HEK293 (cell line): ENCODE measurements around the gene CASP6.

Experiments
- EGR2 ChIP-seq: fragments of 450-650 bp; formaldehyde crosslinking; IDR thresholded peaks from 2 replicates; pipeline ENCODE4 v1.5.1; 2016; ENCODE audit warnings: low read depth, missing biosample characterization, missing genetic modification characterization
- IKZF3 ChIP-seq: fragments of 450-650 bp; IDR thresholded peaks from 2 replicates; pipeline ENCODE4 v1.5.0; 2018; ENCODE audit warnings: missing biosample characterization, mild to moderate bottlenecking, missing genetic modification characterization, moderate library complexity
- KLF16 ChIP-seq: fragments of 450-650 bp; formaldehyde crosslinking; IDR thresholded peaks from 2 replicates; pipeline ENCODE4 v1.5.1; 2017; ENCODE audit warnings: missing biosample characterization, missing genetic modification characterization
- KLF8 ChIP-seq: fragments of 450-650 bp; formaldehyde crosslinking; IDR thresholded peaks from 2 replicates; pipeline ENCODE4 v1.5.1; 2016; ENCODE audit warnings: missing biosample characterization, missing genetic modification characterization
- MYNN ChIP-seq: fragments of 450-650 bp; formaldehyde crosslinking; IDR thresholded peaks from 2 replicates; pipeline ENCODE4 v1.5.1; 2016; ENCODE audit warnings: missing biosample characterization, missing genetic modification characterization, borderline replicate concordance
- OSR2 ChIP-seq: fragments of 450-650 bp; formaldehyde crosslinking; IDR thresholded peaks from 2 replicates; pipeline ENCODE4 v1.5.1; 2016; ENCODE audit warnings: missing biosample characterization, missing genetic modification characterization
- SCRT2 ChIP-seq: fragments of 450-650 bp; formaldehyde crosslinking; IDR thresholded peaks from 2 replicates; pipeline ENCODE4 v1.5.1; 2016; ENCODE audit warnings: missing biosample characterization, missing genetic modification characterization
- ZBTB20 ChIP-seq: fragments of 450-650 bp; formaldehyde crosslinking; IDR thresholded peaks from 2 replicates; pipeline ENCODE4 v1.5.1; 2016; ENCODE audit warnings: missing biosample characterization, missing genetic modification characterization
- ZBTB44 ChIP-seq: fragments of 450-650 bp; IDR thresholded peaks from 2 replicates; pipeline ENCODE4 v1.5.1; 2018; ENCODE audit warnings: missing biosample characterization, mild to moderate bottlenecking, missing genetic modification characterization
- ZBTB7A ChIP-seq: fragments of 450-650 bp; formaldehyde crosslinking; IDR thresholded peaks from 2 replicates; pipeline ENCODE4 v1.5.1; 2016; ENCODE audit warnings: low read depth, missing biosample characterization, missing genetic modification characterization
- ZBTB8A ChIP-seq: fragments of 450-650 bp; formaldehyde crosslinking; IDR thresholded peaks from 2 replicates; pipeline ENCODE4 v1.5.1; 2016; ENCODE audit warnings: missing biosample characterization, missing genetic modification characterization
- ZEB2 ChIP-seq: fragments of 450-650 bp; formaldehyde crosslinking; IDR thresholded peaks from 2 replicates; pipeline ENCODE4 v1.5.1; 2016; ENCODE audit warnings: missing biosample characterization, missing genetic modification characterization
- ZFP69B ChIP-seq: fragments of 450-650 bp; formaldehyde crosslinking; IDR thresholded peaks from 2 replicates; pipeline ENCODE4 v1.5.1; 2016; ENCODE audit warnings: missing biosample characterization, missing genetic modification characterization
- ZNF132 ChIP-seq: fragments of 450-650 bp; formaldehyde crosslinking; IDR thresholded peaks from 2 replicates; pipeline ENCODE4 v1.5.1; 2017; ENCODE audit warnings: missing biosample characterization, missing genetic modification characterization, borderline replicate concordance
- ZNF24 ChIP-seq: fragments of 450-650 bp; formaldehyde crosslinking; IDR thresholded peaks from 2 replicates; pipeline ENCODE4 v1.5.1; 2016; ENCODE audit warnings: missing biosample characterization, missing genetic modification characterization
- ZNF354C ChIP-seq: fragments of 450-650 bp; formaldehyde crosslinking; IDR thresholded peaks from 2 replicates; pipeline ENCODE4 v1.5.1; 2016; ENCODE audit warnings: missing biosample characterization, missing genetic modification characterization, low read depth, borderline replicate concordance
- ZNF394 ChIP-seq: fragments of 450-650 bp; formaldehyde crosslinking; IDR thresholded peaks from 2 replicates; pipeline ENCODE4 v1.5.1; 2016; ENCODE audit warnings: missing biosample characterization, missing genetic modification characterization, mild to moderate bottlenecking, moderate library complexity, borderline replicate concordance
- ZNF501 ChIP-seq: fragments of 450-650 bp; formaldehyde crosslinking; IDR thresholded peaks from 2 replicates; pipeline ENCODE4 v1.5.1; 2016; ENCODE audit warnings: missing biosample characterization, missing genetic modification characterization
- ZNF548 ChIP-seq: fragments of 450-650 bp; formaldehyde crosslinking; IDR thresholded peaks from 2 replicates; pipeline ENCODE4 v1.5.1; 2016; ENCODE audit warnings: missing biosample characterization, missing genetic modification characterization
- ZNF549 ChIP-seq: fragments of 450-650 bp; IDR thresholded peaks from 2 replicates; pipeline ENCODE4 v1.5.1; 2018; ENCODE audit warnings: missing biosample characterization, missing genetic modification characterization, mild to moderate bottlenecking, inconsistent platforms, moderate library complexity
- ZNF600 ChIP-seq: fragments of 450-650 bp; formaldehyde crosslinking; IDR thresholded peaks from 2 replicates; pipeline ENCODE4 v1.5.1; 2016; ENCODE audit warnings: missing biosample characterization, missing genetic modification characterization
- ZNF629 ChIP-seq: fragments of 450-650 bp; formaldehyde crosslinking; IDR thresholded peaks from 2 replicates; pipeline ENCODE4 v1.5.1; 2017; ENCODE audit warnings: missing biosample characterization, missing genetic modification characterization
- ZNF658 ChIP-seq: fragments of 450-650 bp; formaldehyde crosslinking; IDR thresholded peaks from 2 replicates; pipeline ENCODE4; 2016; ENCODE audit warnings: missing biosample characterization, missing genetic modification characterization
- ZNF660 ChIP-seq: fragments of 450-650 bp; IDR thresholded peaks from 2 replicates; pipeline ENCODE4 v1.5.1; 2018; ENCODE audit warnings: missing biosample characterization, mild to moderate bottlenecking, missing genetic modification characterization
- ZNF701 ChIP-seq: fragments of 450-650 bp; formaldehyde crosslinking; IDR thresholded peaks from 2 replicates; pipeline ENCODE4 v1.5.1; 2016; ENCODE audit warnings: missing biosample characterization, missing genetic modification characterization
- ZNF791 ChIP-seq: fragments of 450-650 bp; formaldehyde crosslinking; IDR thresholded peaks from 2 replicates; pipeline ENCODE4 v1.5.1; 2016; ENCODE audit warnings: missing biosample characterization, missing genetic modification characterization
- TF ChIP-seq, protein P1 (sequence below): fragments of 450-650 bp; formaldehyde crosslinking; IDR thresholded peaks from 2 replicates; pipeline ENCODE4 v1.5.1; 2016; ENCODE audit warnings: missing biosample characterization, missing genetic modification characterization, low read depth
- TF ChIP-seq, protein P2 (sequence below): fragments of 450-650 bp; formaldehyde crosslinking; IDR thresholded peaks from 2 replicates; pipeline ENCODE4 v1.5.1; 2016; ENCODE audit warnings: missing biosample characterization, missing genetic modification characterization
- TF ChIP-seq, protein P3 (sequence below): fragments of 450-650 bp; formaldehyde crosslinking; IDR thresholded peaks from 2 replicates; pipeline ENCODE4 v1.5.1; 2016; ENCODE audit warnings: missing biosample characterization, missing genetic modification characterization
- TF ChIP-seq, protein P4 (sequence below): fragments of 450-650 bp; formaldehyde crosslinking; IDR thresholded peaks from 2 replicates; pipeline ENCODE4; 2016; ENCODE audit warnings: missing biosample characterization, missing genetic modification characterization

Gene CASP6

DNA sequence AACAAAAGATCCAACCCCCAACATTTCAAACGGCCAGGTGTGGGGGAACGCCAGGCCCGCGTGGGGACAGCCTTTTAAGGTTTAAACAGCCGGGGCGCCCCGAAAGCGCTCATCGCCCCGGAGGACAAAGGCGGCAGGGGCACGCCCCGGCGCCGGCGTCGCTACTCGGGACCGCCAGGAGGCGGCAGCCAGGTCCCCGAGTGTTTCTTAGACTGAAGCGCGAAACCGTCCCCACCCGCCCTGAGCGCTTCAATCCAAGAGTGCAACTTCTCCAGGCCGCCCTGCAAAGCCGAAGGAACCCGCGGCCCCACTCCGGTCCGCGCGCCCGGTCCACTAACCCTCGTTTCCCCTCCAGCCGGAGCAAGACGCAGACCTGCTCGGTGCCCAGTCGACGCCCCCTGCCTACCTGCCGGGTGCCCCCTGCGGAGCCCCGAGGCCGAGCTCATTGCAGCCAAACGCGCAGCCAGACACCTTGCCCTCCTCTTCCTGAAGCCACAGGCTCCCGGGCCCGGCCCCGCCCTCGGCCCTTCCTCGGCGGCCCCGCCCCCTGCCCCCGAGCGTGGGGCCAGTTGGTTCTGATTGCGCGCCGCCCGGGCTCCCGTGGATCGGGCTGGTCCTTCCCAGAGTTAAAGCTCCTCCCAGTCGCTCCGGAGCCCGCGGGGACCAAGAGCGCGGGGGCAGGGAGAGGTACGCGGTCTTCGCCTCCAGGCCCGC is at the start of gene CASP6 (continued):
- peak; percentile 92 for TF ChIP-seq SCRT2 (tag by site-specific recombination)
- TF ChIP-seq ZNF660 (tag by site-specific recombination) = no peak
- peak; percentile 63 for TF ChIP-seq ZBTB8A (tag by site-specific recombination)
- TF ChIP-seq ZNF600 (tag by site-specific recombination) = peak; percentile 26; the same call in 1 of the 2 replicates
- peak; percentile 84; the same call in 1 of the 2 replicates for TF ChIP-seq ZBTB20 (tag by site-specific recombination)
- TF ChIP-seq ZNF394 (tag by site-specific recombination) = peak; percentile 22; the same call in 1 of the 2 replicates
- no peak for TF ChIP-seq MYNN (tag by site-specific recombination)
- TF ChIP-seq KLF16 = no peak
- no peak for TF ChIP-seq ZNF132
- TF ChIP-seq EGR2 (tag by site-specific recombination) = 0 out of 2 replicates have a peak, but pooled peaks have one; percentile 47
- peak; percentile 56; the same call in 1 of the 2 replicates for TF ChIP-seq ZNF501 (tag by site-specific recombination)
- TF ChIP-seq ZNF629 (tag by site-specific recombination) = no peak
- TF ChIP-seq ZEB2 (tag by site-specific recombination) = peak; percentile 79
- TF ChIP-seq, protein P1, sequence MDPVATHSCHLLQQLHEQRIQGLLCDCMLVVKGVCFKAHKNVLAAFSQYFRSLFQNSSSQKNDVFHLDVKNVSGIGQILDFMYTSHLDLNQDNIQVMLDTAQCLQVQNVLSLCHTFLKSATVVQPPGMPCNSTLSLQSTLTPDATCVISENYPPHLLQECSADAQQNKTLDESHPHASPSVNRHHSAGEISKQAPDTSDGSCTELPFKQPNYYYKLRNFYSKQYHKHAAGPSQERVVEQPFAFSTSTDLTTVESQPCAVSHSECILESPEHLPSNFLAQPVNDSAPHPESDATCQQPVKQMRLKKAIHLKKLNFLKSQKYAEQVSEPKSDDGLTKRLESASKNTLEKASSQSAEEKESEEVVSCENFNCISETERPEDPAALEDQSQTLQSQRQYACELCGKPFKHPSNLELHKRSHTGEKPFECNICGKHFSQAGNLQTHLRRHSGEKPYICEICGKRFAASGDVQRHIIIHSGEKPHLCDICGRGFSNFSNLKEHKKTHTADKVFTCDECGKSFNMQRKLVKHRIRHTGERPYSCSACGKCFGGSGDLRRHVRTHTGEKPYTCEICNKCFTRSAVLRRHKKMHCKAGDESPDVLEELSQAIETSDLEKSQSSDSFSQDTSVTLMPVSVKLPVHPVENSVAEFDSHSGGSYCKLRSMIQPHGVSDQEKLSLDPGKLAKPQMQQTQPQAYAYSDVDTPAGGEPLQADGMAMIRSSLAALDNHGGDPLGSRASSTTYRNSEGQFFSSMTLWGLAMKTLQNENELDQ (tag by site-specific recombination) = no peak
- TF ChIP-seq ZNF791 (tag by site-specific recombination) = no peak
- TF ChIP-seq ZFP69B = 0 out of 2 replicates have a peak, but pooled peaks have one; percentile 23
- TF ChIP-seq, protein P2, sequence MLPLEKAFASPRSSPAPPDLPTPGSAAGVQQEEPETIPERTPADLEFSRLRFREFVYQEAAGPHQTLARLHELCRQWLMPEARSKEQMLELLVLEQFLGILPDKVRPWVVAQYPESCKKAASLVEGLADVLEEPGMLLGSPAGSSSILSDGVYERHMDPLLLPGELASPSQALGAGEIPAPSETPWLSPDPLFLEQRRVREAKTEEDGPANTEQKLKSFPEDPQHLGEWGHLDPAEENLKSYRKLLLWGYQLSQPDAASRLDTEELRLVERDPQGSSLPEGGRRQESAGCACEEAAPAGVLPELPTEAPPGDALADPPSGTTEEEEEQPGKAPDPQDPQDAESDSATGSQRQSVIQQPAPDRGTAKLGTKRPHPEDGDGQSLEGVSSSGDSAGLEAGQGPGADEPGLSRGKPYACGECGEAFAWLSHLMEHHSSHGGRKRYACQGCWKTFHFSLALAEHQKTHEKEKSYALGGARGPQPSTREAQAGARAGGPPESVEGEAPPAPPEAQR (tag by site-specific recombination) = no peak
- TF ChIP-seq, protein P3, sequence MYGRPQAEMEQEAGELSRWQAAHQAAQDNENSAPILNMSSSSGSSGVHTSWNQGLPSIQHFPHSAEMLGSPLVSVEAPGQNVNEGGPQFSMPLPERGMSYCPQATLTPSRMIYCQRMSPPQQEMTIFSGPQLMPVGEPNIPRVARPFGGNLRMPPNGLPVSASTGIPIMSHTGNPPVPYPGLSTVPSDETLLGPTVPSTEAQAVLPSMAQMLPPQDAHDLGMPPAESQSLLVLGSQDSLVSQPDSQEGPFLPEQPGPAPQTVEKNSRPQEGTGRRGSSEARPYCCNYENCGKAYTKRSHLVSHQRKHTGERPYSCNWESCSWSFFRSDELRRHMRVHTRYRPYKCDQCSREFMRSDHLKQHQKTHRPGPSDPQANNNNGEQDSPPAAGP (tag by site-specific recombination) = peak; percentile 48; the same call in 1 of the 2 replicates
- TF ChIP-seq OSR2 (tag by site-specific recombination) = no peak
- TF ChIP-seq ZNF701 (tag by site-specific recombination) = no peak
- no peak for TF ChIP-seq ZNF658 (tag by site-specific recombination)
- no peak for TF ChIP-seq ZNF548 (tag by site-specific recombination)
- TF ChIP-seq ZNF354C = no peak
- peak; percentile 66; the same call in 1 of the 2 replicates for TF ChIP-seq KLF8 (tag by site-specific recombination)
- peak; percentile 60; the same call in 1 of the 2 replicates for TF ChIP-seq IKZF3 (tag by site-specific recombination)
- TF ChIP-seq ZBTB7A (tag by site-specific recombination) = no peak
- TF ChIP-seq ZNF24 (tag by site-specific recombination) = 0 out of 2 replicates have a peak, but pooled peaks have one; percentile 14
- TF ChIP-seq ZBTB44 (tag by site-specific recombination) = no peak
- TF ChIP-seq ZNF549 (tag by site-specific recombination) = no peak
- TF ChIP-seq, protein P4, sequence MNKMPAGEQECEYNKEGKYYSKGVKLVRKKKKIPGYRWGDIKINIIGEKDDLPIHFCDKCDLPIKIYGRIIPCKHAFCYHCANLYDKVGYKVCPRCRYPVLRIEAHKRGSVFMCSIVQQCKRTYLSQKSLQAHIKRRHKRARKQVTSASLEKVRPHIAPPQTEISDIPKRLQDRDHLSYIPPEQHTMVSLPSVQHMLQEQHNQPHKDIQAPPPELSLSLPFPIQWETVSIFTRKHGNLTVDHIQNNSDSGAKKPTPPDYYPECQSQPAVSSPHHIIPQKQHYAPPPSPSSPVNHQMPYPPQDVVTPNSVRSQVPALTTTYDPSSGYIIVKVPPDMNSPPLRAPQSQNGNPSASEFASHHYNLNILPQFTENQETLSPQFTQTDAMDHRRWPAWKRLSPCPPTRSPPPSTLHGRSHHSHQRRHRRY (tag by site-specific recombination) = no peak
